A549 (cell line): Measurements from ENCODE around the gene CDKN2C. TPM values are rescaled to one million over a fixed set of nuclear protein-coding genes. Genes with fewer than 3 reads are reported as not detected.

Experiments used
- ATAC-seq, 2 experiments: fragments of 200-7000 bp in 1 of 2; fragments of >200 bp in 1 of 2; cut with Nextera tagmentation in 1 of 2; cut with Tn5 transposase in 1 of 2; 3 replicates each; pipeline versions ENCODE4 v1.8.0 to v1.9.1; 2018 to 2020; ENCODE audit warnings: mild to moderate bottlenecking in 1 of 2, moderate library complexity in 1 of 2
- CTCF ChIA-PET: fragments of 300-600 bp; sonication (Branson Sonifier 250); formaldehyde crosslinking; extraction: SDS; loops from one replicate; lab custom pipeline; 2021; ENCODE audit warnings: antibody characterized with exemption, inconsistent platforms; lab: Yijun Ruan, JAX
- POLR2A ChIA-PET: fragments of 350-600 bp; formaldehyde crosslinking; extraction: SDS; loops from one replicate; lab custom pipeline; 2021; ENCODE audit warnings: antibody characterized with exemption, inconsistent platforms; lab: Yijun Ruan, JAX
- DNase-seq, 2 experiments: peaks; one replicate each; pipeline versions ENCODE4 v3.0.0 to v3.0.0-alpha.2; 2011 to 2016; ENCODE audit warnings: low read depth in 1 of 2, low spot score in 1 of 2
- FAIRE-seq: peaks from 2 replicates; lab custom pipeline; 2011; peaks lifted over from hg19 to GRCh38; lab: Jason Lieb, UNC
- H3K27ac ChIP-seq, 2 experiments: fragments of >200 bp; sonication (Bioruptor Twin); formaldehyde crosslinking; 3 replicates each; pipeline ENCODE4 v1.5.1; 2016 to 2017
- H3K4me1 ChIP-seq: fragments of >200 bp; sonication (Bioruptor Twin); formaldehyde crosslinking; 3 replicates; pipeline ENCODE4 v1.6.1; 2016
- H3K4me2 ChIP-seq: fragments of >200 bp; sonication (Bioruptor Twin); formaldehyde crosslinking; 3 replicates; pipeline ENCODE4 v1.6.1; 2016
- H3K4me3 ChIP-seq: fragments of >200 bp; sonication (Bioruptor Twin); formaldehyde crosslinking; 3 replicates; pipeline ENCODE4 v1.5.1; 2016
- H3K9me3 ChIP-seq: fragments of >200 bp; sonication (Bioruptor Twin); formaldehyde crosslinking; 3 replicates; pipeline ENCODE4 v1.6.1; 2016
- BCL3 ChIP-seq: fragments of >200 bp; sonication (Bioruptor Twin); formaldehyde crosslinking; IDR thresholded peaks from 3 replicates; pipeline ENCODE4 v1.6.1; 2016
- BHLHE40 ChIP-seq: IDR thresholded peaks from 2 replicates; pipeline ENCODE4 v1.6.1; 2012; ENCODE audit warnings: low read depth, low read length, inconsistent platforms
- CBX2 ChIP-seq: fragments of 200-600 bp; sonication (generic); IDR thresholded peaks from 2 replicates; pipeline ENCODE4 v1.6.1; 2016; ENCODE audit warnings: low read depth, mild to moderate bottlenecking, borderline replicate concordance
- CBX8 ChIP-seq: fragments of 200-600 bp; sonication (generic); IDR thresholded peaks from 2 replicates; pipeline ENCODE4 v1.6.1; 2016
- CEBPB ChIP-seq, 2 experiments: fragments of >200 bp in 1 of 2; sonication (Bioruptor Twin) in 1 of 2; formaldehyde crosslinking in 1 of 2; IDR thresholded peaks; 2 replicates each; pipeline ENCODE4 v1.6.1; 2012 to 2016
- CTCF ChIP-seq: fragments of >200 bp; sonication (Bioruptor Twin); formaldehyde crosslinking; IDR thresholded peaks from 3 replicates; pipeline ENCODE4 v1.5.1; 2016
- ESRRA ChIP-seq: fragments of 150-350 bp; IDR thresholded peaks from 2 replicates; pipeline ENCODE4 v1.6.1; 2014; ENCODE audit warnings: mild to moderate bottlenecking, low read length, borderline replicate concordance
- FOSB ChIP-seq: fragments of 250-450 bp; sonication (Bioruptor Pico); IDR thresholded peaks from 2 replicates; pipeline ENCODE4 v1.5.0; 2020; ENCODE audit warnings: mild to moderate bottlenecking, moderate library complexity
- FOXS1 ChIP-seq: fragments of 250-450 bp; sonication (Bioruptor Pico); IDR thresholded peaks from 2 replicates; pipeline ENCODE4 v1.5.0; 2020; ENCODE audit warnings: mild to moderate bottlenecking, moderate library complexity
- HEYL ChIP-seq: fragments of 250-450 bp; sonication (Bioruptor Pico); IDR thresholded peaks from 2 replicates; pipeline ENCODE4 v1.8.0; 2021; ENCODE audit warnings: mild to moderate bottlenecking, moderate library complexity
- HOXA7 ChIP-seq: fragments of 250-450 bp; sonication (Bioruptor Pico); IDR thresholded peaks from 2 replicates; pipeline ENCODE4 v1.5.0; 2020; ENCODE audit warnings: mild to moderate bottlenecking, moderate library complexity
- HOXB5 ChIP-seq: fragments of 250-450 bp; sonication (Bioruptor Pico); IDR thresholded peaks from 2 replicates; pipeline ENCODE4 v1.5.0; 2020; ENCODE audit warnings: mild to moderate bottlenecking, moderate library complexity
- JUN ChIP-seq, 2 experiments: fragments of >200 bp; sonication (Bioruptor Twin); formaldehyde crosslinking; IDR thresholded peaks; 2 replicates in 1 of 2; 3 replicates in 1 of 2; pipeline ENCODE4 v1.6.1; 2016 to 2017
- MAFK ChIP-seq: fragments of 450-650 bp; IDR thresholded peaks from 2 replicates; pipeline ENCODE4 v1.6.1; 2014; ENCODE audit not compliant: partially characterized antibody
- MAZ ChIP-seq: fragments of 150-350 bp; IDR thresholded peaks from 2 replicates; pipeline ENCODE4 v1.6.1; 2014; ENCODE audit warnings: antibody characterized with exemption, low read depth, low read length, borderline replicate concordance
- MYC ChIP-seq: IDR thresholded peaks from 2 replicates; pipeline ENCODE4 v1.6.1; 2012; ENCODE audit warnings: mild to moderate bottlenecking, inconsistent platforms, low read length, improper control_type of control experiment, borderline replicate concordance
- NFE2L2 ChIP-seq: fragments of 150-350 bp; conservative IDR thresholded peaks from 2 replicates; pipeline ENCODE4 v1.6.1; 2014; ENCODE audit warnings: low read length
- NPAS2 ChIP-seq: fragments of 250-450 bp; sonication (Bioruptor Pico); IDR thresholded peaks from 2 replicates; pipeline ENCODE4 v1.8.0; 2022; ENCODE audit warnings: mild to moderate bottlenecking, moderate library complexity, borderline replicate concordance
- PHF8 ChIP-seq: fragments of 200-600 bp; sonication (generic); IDR thresholded peaks from 2 replicates; pipeline ENCODE4 v1.6.1; 2016; ENCODE audit warnings: low read depth, mild to moderate bottlenecking, antibody characterized with exemption, moderate library complexity, borderline replicate concordance
- POLR2A ChIP-seq: IDR thresholded peaks from 2 replicates; pipeline ENCODE4 v1.6.1; 2012; ENCODE audit warnings: mild to moderate bottlenecking, low read length
- RNF2 ChIP-seq: fragments of 200-600 bp; sonication (generic); IDR thresholded peaks from 2 replicates; pipeline ENCODE4 v1.6.1; 2016; ENCODE audit warnings: low read depth, mild to moderate bottlenecking, antibody characterized with exemption, moderate library complexity, borderline replicate concordance
- TFCP2L1 ChIP-seq: fragments of 250-450 bp; sonication (Bioruptor Pico); IDR thresholded peaks from 2 replicates; pipeline ENCODE4 v1.5.0; 2021; ENCODE audit warnings: mild to moderate bottlenecking
- ZC3H11A ChIP-seq: fragments of 450-650 bp; IDR thresholded peaks from 2 replicates; pipeline ENCODE4 v1.6.1; 2014; ENCODE audit warnings: antibody characterized with exemption, mild to moderate bottlenecking
- ZNF302 ChIP-seq: fragments of 250-450 bp; sonication (Bioruptor Pico); IDR thresholded peaks from 2 replicates; pipeline ENCODE4 v1.9.0; 2021; ENCODE audit warnings: inconsistent platforms, mild to moderate bottlenecking, moderate library complexity
- WGBS: methylation state at CpG from one replicate; pipeline ENCODE4 v1.1.6; 2017; ENCODE audit errors: missing lambda C conversion rate; 5-methylcytosine and 5-hydroxymethylcytosine counted together
- polyA minus RNA-seq: library from RNA; depleted of rRNA, polyadenylated mRNA; stranded (reverse); fragments of >200 nt; gene quantifications from 2 replicates; pipeline ENCODE4 v1.2.3, GENCODE V29; 2011; rRNA and poly(A)+ RNA removed
- polyA plus RNA-seq, 4 experiments: library from polyadenylated mRNA; depleted of rRNA in 3 of 4; stranded (reverse); fragments of >200 nt; fragmentation: RNase III in 1 of 4; extraction: RNeasy Plus Mini Kit Qiagen cat#74134 plus additional on column Dnase treatment in 1 of 4; gene quantifications; 2 replicates in 3 of 4; 3 replicates in 1 of 4; pipeline ENCODE4 v1.2.3, GENCODE V29; 2011 to 2017
- TF ChIP-seq, protein P1 (sequence below): fragments of >200 bp; sonication (Bioruptor Twin); formaldehyde crosslinking; IDR thresholded peaks from 2 replicates; pipeline ENCODE4 v1.6.1; 2016
- TF ChIP-seq, protein P2 (sequence below): IDR thresholded peaks from 2 replicates; pipeline ENCODE4 v1.6.1; 2012

The CDKN2C gene
- polyA plus RNA-seq (2011; rRNA removed) = 9.9 and 13.0 TPM in 2 replicates
- polyA plus RNA-seq (2012; cell fraction: cytosol; rRNA removed) = 12.1 and 13.5 TPM in 2 replicates
- polyA plus RNA-seq (2012; cell fraction: nucleus; rRNA removed) = 8.8 and 10.3 TPM in 2 replicates
- polyA plus RNA-seq (2017; fragmentation: RNase III; extraction: RNeasy Plus Mini Kit Qiagen cat#74134 plus additional on column Dnase treatment) = 14.7 to 17.7 TPM (median 16.8 TPM) in 3 replicates
- 7.4 and 8.0 TPM in 2 replicates for polyA minus RNA-seq

DNA sequence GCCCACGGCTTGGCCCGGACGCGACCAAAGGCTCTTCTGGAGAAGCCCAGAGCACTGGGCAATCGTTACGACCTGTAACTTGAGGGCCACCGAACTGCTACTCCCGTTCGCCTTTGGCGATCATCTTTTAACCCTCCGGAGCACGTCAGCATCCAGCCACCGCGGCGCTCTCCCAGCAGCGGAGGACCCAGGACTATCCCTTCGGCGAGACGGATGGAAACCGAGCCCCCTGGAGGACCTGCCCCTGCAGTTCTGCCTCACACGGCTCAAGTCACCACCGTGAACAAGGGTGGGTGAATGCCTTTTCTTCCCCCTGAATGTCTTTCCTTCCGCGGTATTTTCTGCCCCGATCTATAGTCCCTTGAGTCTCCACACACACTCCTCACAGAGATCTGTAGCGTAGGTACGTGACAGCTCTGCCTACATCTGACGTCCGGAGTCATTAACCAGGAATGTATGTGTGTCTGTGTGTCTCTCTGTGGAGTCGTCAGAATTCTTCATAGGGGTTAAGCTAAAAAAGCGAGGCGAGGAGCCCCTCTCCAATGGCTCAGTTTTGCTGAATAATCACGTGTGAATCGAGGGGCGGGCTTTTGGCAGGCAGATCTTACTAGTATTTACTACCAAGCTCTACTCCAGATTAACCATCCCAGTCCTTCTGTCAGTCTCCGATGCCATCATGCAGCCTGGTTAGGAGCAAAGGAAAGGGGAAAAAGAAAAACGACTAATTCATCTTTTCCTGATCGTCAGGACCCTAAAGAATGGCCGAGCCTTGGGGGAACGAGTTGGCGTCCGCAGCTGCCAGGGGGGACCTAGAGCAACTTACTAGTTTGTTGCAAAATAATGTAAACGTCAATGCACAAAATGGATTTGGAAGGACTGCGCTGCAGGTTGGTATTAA, at the start of gene CDKN2C:
Gene CDKN2C (plus strand): TSS at position 635 of the 898 bp plus-strand sequence. CDS start 124 bp downstream, at position 759.
- FAIRE-seq (no peak), DNase-seq (peak in 1 of 2 experiments; percentile 79), ATAC-seq (peak; percentile 51 to 60)
- H3K4me2 ChIP-seq = peak within 1 kb of the TSS; percentile 84
- peak within 1 kb of the TSS; percentile 99 for H3K27ac ChIP-seq
- CTCF ChIA-PET = interaction anchor here (1.1 to 2.3 kb wide), 6 partner anchors 7 to 219 kb away, joined by 3 to 9 read pairs (median 5); partner anchors contain the start of gene FAF1
- POLR2A ChIA-PET = interaction anchor here (0.9 to 3.2 kb wide), 4 partner anchors 8 to 266 kb away, joined by 3 to 29 read pairs (median 9); partner anchors contain the start of gene FAF1
- H3K4me3 ChIP-seq = peak within 1 kb of the TSS; percentile 90
- peaks cover 10% of the 10 kb centered on the region; the same call in 2 of the 3 replicates for H3K4me1 ChIP-seq
- no peaks in the 10 kb centered on the region for H3K9me3 ChIP-seq
- 2% methylated on average over 37 of the region's 44 CpGs for WGBS
- TF ChIP-seq MAFK = peak; percentile 78
- TF ChIP-seq ZC3H11A = no peak
- TF ChIP-seq BHLHE40 = no peak
- no peak for TF ChIP-seq HOXA7 (CRISPR knock-in tag)
- TF ChIP-seq, protein P1, sequence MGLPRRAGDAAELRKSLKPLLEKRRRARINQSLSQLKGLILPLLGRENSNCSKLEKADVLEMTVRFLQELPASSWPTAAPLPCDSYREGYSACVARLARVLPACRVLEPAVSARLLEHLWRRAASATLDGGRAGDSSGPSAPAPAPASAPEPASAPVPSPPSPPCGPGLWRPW = no peak
- TF ChIP-seq JUN (IDR thresholded peaks at IDR 0.05) = no peak
- TF ChIP-seq ZNF302 (CRISPR knock-in tag) = no peak
- TF ChIP-seq, protein P2, sequence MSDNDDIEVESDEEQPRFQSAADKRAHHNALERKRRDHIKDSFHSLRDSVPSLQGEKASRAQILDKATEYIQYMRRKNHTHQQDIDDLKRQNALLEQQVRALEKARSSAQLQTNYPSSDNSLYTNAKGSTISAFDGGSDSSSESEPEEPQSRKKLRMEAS = peak; percentile 43; the same call in 1 of the 2 replicates
- TF ChIP-seq HEYL (CRISPR knock-in tag) = no peak
- no peak for TF ChIP-seq RNF2
- no peak for TF ChIP-seq CBX2
- TF ChIP-seq MAZ = no peak

GRCh38 chr1:50920409-50920808, 49.6 kb upstream of the CDKN2C start:
- Histone ChIP-seq H3K4me2 (no peak overlapping the region), H3K27ac (no peak overlapping the region), H3K9me3 (no peaks in the 10 kb centered on the region), H3K4me1 (no peaks in the 10 kb centered on the region), H3K4me3 (no peak overlapping the region)
- ChIA-PET CTCF (interaction anchor here (1.8 kb wide), 1 partner anchor 10 kb away, joined by 4 read pairs; no protein-coding TSS in a partner anchor), POLR2A (no interaction called here)
- DNase-seq (no peak), FAIRE-seq (no peak), ATAC-seq (no peak)
- TF ChIP-seq TFCP2L1 (CRISPR knock-in tag) (no peak), MYC (no peak), NFE2L2 (no peak), HOXB5 (CRISPR knock-in tag) (no peak), BHLHE40 (no peak), PHF8 (no peak), FOSB (no peak), POLR2A (no peak), FOXS1 (CRISPR knock-in tag) (no peak), JUN (IDR thresholded peaks at IDR 0.05) (no peak), ESRRA (no peak), NPAS2 (CRISPR knock-in tag) (no peak), CTCF (no peak), BCL3 (no peak), HEYL (CRISPR knock-in tag) (no peak), CBX2 (no peak), CBX8 (no peak), RNF2 (no peak), CEBPB (IDR thresholded peaks at IDR 0.05) (no peak)
- TF ChIP-seq, protein P2 = no peak
- 91% methylated on average over 1 of the region's 1 CpG for WGBS
